Islet precursor cell (in vitro differentiated cells): Measurements from ENCODE around the gene ZNF462.
A peak's percentile ranks its signal among the peaks of the same experiment; 100 is the strongest.

ENCODE experiments used
- DNase-seq: peaks from one replicate; pipeline ENCODE4 v3.0.0-alpha.2; 2018

The ZNF462 gene

GRCh38 chr9:107016383-107016782 lies 153.4 kb downstream of the ZNF462 start:
- DNase-seq: no peak

GRCh38 chr9:107018861-107019545 lies 156.0 kb downstream of the ZNF462 start:
- no peak for DNase-seq

- peak; percentile 74 for DNase-seq
Observed at GRCh38 chr9:107020040-107020530, 157.1 kb downstream of the ZNF462 start.

GRCh38 chr9:107024193-107024592 lies 161.2 kb downstream of the ZNF462 start:
- DNase-seq: no peak

GRCh38 chr9:107025260-107026035 lies 162.5 kb downstream of the ZNF462 start:
- no peak for DNase-seq

- no peak for DNase-seq
Observed at GRCh38 chr9:107029146-107029545, 166.2 kb downstream of the ZNF462 start.

GRCh38 chr9:107033966-107034365 lies 171.0 kb downstream of the ZNF462 start:
- no peak for DNase-seq

- no peak for DNase-seq
Observed at GRCh38 chr9:107034831-107035230, 171.9 kb downstream of the ZNF462 start.

- DNase-seq: no peak
Observed at GRCh38 chr9:107036367-107036766, 173.4 kb downstream of the ZNF462 start.

- no peak for DNase-seq
Observed at GRCh38 chr9:107039542-107039941, 176.6 kb downstream of the ZNF462 start.

- DNase-seq: no peak
Observed at GRCh38 chr9:107042606-107043005, 179.6 kb downstream of the ZNF462 start.

GRCh38 chr9:107043886-107044285 lies 180.9 kb downstream of the ZNF462 start:
- DNase-seq: peak; percentile 92

GRCh38 chr9:107044872-107045271 lies 181.9 kb downstream of the ZNF462 start:
- no peak for DNase-seq

- DNase-seq: no peak
Observed at GRCh38 chr9:107046692-107047091, 183.7 kb downstream of the ZNF462 start.

- DNase-seq: peak; percentile 80
Observed at GRCh38 chr9:107049046-107049802, 186.3 kb downstream of the ZNF462 start.

GRCh38 chr9:107049803-107050184 lies 186.8 kb downstream of the ZNF462 start:
- no peak for DNase-seq

- DNase-seq: no peak
Observed at GRCh38 chr9:107051392-107051791, 188.4 kb downstream of the ZNF462 start.

- no peak for DNase-seq
Observed at GRCh38 chr9:107054146-107054545, 191.2 kb downstream of the ZNF462 start.

GRCh38 chr9:107059220-107059619 lies 196.3 kb downstream of the ZNF462 start:
- no peak for DNase-seq

- DNase-seq: no peak
Observed at GRCh38 chr9:107060062-107060461, 197.1 kb downstream of the ZNF462 start.
